ENCODE results near the gene KIF3A. TPM values are rescaled to one million over a fixed set of nuclear protein-coding genes. Genes with fewer than 3 reads are reported as not detected.

Gene KIF3A
- total RNA-seq, 2 donors from 2014 or later: 9.0 to 12.7 TPM

DNA sequence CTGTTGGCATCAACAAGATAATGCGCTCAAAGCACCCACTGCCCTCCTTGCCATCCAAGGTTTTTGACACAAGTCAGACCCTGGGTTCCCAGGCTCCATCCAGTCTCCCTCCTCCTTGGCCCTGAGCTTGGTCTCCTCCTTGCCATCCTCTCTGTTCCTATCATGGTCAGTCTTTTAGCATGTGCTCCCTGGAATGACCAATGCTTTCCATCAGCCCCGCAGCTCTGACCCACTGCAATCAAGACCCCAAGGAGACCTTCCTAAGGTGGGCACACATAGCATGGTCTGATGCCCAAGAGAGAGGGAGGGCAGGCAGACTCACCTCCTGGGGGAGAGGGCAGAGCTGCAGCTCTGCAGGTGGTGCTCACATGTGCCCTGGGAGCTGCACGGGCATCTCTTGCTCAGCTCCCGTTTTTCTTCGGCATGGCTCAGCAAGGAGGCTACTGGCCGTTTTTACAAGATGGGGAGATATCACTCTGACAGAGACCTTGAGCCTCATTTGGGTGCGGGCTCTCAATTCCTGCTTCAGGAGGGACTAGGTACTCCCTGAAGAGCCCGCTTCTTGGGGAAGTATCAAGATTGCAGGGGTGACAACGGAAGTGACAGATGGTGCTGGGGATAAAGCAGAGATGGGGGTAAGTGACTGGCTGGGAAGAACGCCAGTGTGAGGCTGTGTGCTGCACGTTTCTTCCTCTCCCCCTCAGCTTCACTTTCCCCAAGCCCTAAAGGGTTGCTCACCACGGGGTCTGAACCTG is 36.4 kb upstream of the KIF3A start:
- ATAC-seq (no peak), DNase-seq (ENCODE audit: low spot score in 2 of 2) (no peak)
- Mint-ChIP-seq H3K27ac (no peak overlapping the region), H3K36me3 (no peaks in the 10 kb centered on the region), H3K9me3 (no peaks in the 10 kb centered on the region)

GRCh38 chr5:132773114-132773513 is 35.8 kb upstream of the KIF3A start:
- Mint-ChIP-seq H3K36me3 (no peaks in the 10 kb centered on the region), H3K9me3 (no peaks in the 10 kb centered on the region), H3K27ac (no peak overlapping the region)
- no peak for ATAC-seq
- no peak for DNase-seq (ENCODE audit: low spot score in 2 of 2)

GRCh38 chr5:132772291-132773070 is 35.1 kb upstream of the KIF3A start:
- H3K9me3 Mint-ChIP-seq: no peaks in the 10 kb centered on the region
- no peak for ATAC-seq
- DNase-seq (ENCODE audit: low spot score in 2 of 2): no peak
- H3K36me3 Mint-ChIP-seq: no peaks in the 10 kb centered on the region
- peak overlapping the region in 1 of 2 donors; percentile 22 for H3K27ac Mint-ChIP-seq

DNA sequence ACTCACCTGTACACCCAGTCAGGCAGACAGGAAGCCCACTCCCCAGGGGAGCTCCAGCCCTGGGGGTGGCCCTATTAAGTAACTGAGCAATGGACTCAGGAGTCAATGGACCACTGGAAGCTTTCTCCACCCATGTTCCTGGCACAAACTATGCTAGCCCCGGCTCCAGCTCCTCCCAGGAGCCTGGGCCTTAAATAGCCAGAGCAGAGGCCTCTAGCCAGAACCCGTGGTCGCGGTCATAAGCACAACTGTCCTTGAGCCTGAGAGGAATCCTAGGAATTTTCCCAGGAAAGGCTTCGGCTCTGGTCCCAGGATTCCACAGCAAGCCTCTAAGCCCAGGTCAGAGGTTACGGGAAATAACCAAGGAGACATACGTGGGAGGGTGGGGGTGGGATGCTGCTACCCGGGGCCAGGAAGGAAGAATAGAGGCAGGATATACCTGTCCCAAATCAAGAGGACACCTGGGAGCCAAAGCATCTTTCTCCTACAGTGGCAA is 34.2 kb upstream of the KIF3A start:
- no peaks in the 10 kb centered on the region for H3K36me3 Mint-ChIP-seq
- DNase-seq (ENCODE audit: low spot score in 2 of 2): no peak
- H3K9me3 Mint-ChIP-seq: no peaks in the 10 kb centered on the region
- ATAC-seq: no peak
- H3K27ac Mint-ChIP-seq: no peak overlapping the region

GRCh38 chr5:132770476-132771159 is 33.3 kb upstream of the KIF3A start:
- no peak for DNase-seq (ENCODE audit: low spot score in 2 of 2)
- no peaks in the 10 kb centered on the region for H3K9me3 Mint-ChIP-seq
- no peaks in the 10 kb centered on the region for H3K36me3 Mint-ChIP-seq
- H3K27ac Mint-ChIP-seq: no peak overlapping the region
- no peak for ATAC-seq

DNA sequence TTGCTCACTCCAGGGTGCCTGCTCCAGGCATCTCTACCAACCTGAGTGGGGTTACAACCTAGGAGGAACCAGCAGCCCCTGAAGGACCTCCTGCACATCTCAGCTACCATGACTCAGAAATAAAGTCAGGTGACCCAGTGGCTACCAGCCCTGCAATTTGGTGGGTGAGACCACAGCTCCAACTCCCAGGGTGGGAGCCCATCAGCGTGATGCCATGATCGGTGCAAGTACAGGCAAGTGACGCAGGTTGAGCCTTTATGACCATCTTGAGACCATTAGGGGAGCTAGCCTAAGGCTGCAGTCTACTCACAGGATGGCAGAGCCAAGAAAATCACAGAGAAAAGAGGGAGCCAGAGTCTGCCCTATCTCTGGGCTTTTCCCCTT is 31.1 kb upstream of the KIF3A start:
- Mint-ChIP-seq H3K27ac (no peak overlapping the region), H3K36me3 (no peaks in the 10 kb centered on the region), H3K9me3 (no peaks in the 10 kb centered on the region)
- DNase-seq (ENCODE audit: low spot score in 2 of 2) (no peak), ATAC-seq (no peak)

GRCh38 chr5:132767150-132767549 is 29.8 kb upstream of the KIF3A start:
- no peak overlapping the region for H3K27ac Mint-ChIP-seq
- no peaks in the 10 kb centered on the region for H3K36me3 Mint-ChIP-seq
- no peaks in the 10 kb centered on the region for H3K9me3 Mint-ChIP-seq

GRCh38 chr5:132766806-132767055 is 29.4 kb upstream of the KIF3A start:
- no peak for ATAC-seq
- Mint-ChIP-seq H3K27ac (no peak overlapping the region), H3K9me3 (no peaks in the 10 kb centered on the region), H3K36me3 (no peaks in the 10 kb centered on the region)
- DNase-seq (ENCODE audit: low spot score in 2 of 2): no peak

More at GRCh38 chr5:132767150-132767549, 29.8 kb upstream of the KIF3A start:
- ATAC-seq (no peak), DNase-seq (ENCODE audit: low spot score in 2 of 2) (no peak)

DNA sequence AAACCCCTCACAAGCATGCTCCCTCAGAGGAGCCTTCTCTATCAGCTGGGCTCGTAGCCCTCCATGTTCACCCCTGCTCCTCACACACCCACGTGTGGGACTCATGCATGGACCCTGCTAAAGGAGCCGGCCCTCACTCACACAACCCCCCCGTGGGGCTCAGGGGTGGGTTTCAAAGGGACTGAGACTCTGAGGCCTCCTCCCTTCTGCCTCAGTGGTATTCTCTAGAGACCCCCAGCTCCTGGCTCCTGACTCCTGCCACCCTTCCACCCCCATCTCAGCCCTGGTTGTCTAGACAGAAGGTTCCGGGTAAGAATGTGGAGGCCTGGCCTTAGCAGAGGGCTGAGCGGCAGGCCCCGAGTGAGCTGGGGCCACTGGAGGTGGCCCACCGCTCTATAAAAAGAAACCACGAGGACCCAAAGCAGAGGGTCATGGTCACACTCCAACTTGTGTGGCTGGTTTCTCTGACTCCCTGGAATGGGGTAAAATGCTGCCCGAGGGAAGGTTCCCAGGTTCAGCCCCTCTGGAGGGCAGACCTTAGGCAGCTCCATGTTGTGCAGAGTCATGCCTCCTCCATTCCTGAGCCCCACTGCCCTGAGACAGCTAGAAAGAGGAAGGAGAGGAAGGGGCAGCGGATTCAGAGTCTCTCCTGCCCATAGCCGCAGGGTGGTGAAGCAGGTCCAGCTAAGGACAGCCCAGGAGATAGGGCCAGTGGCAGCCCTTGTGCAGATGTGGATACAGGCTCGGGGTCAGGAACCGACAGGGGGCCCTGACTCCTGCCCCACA is 28.9 kb upstream of the KIF3A start:
- Mint-ChIP-seq H3K27ac (no peak overlapping the region), H3K36me3 (no peaks in the 10 kb centered on the region), H3K9me3 (no peaks in the 10 kb centered on the region)
- DNase-seq (ENCODE audit: low spot score in 2 of 2) (no peak), ATAC-seq (no peak)

GRCh38 chr5:132765311-132766019 is 28.1 kb upstream of the KIF3A start:
- no peak for ATAC-seq
- no peaks in the 10 kb centered on the region for H3K9me3 Mint-ChIP-seq
- DNase-seq (ENCODE audit: low spot score in 2 of 2): peak in 1 of 2 donors; percentile 39
- H3K36me3 Mint-ChIP-seq: no peaks in the 10 kb centered on the region
- H3K27ac Mint-ChIP-seq: no peak overlapping the region

GRCh38 chr5:132764671-132765238 is 27.4 kb upstream of the KIF3A start:
- Mint-ChIP-seq H3K36me3 (no peaks in the 10 kb centered on the region), H3K9me3 (no peaks in the 10 kb centered on the region), H3K27ac (peak overlapping the region in 1 of 2 donors; percentile 50)
- DNase-seq (ENCODE audit: low spot score in 2 of 2) (no peak), ATAC-seq (no peak)

GRCh38 chr5:132764051-132764450 is 26.7 kb upstream of the KIF3A start:
- Mint-ChIP-seq H3K27ac (no peak overlapping the region), H3K36me3 (no peaks in the 10 kb centered on the region), H3K9me3 (no peaks in the 10 kb centered on the region)
- no peak for DNase-seq (ENCODE audit: low spot score in 2 of 2)
- no peak for ATAC-seq

- no peaks in the 10 kb centered on the region for H3K36me3 Mint-ChIP-seq
- no peak for ATAC-seq
- H3K9me3 Mint-ChIP-seq: no peaks in the 10 kb centered on the region
- no peak for DNase-seq (ENCODE audit: low spot score in 2 of 2)
- H3K27ac Mint-ChIP-seq: no peak overlapping the region
Observed at GRCh38 chr5:132763181-132764036, 26.1 kb upstream of the KIF3A start.

- no peak for ATAC-seq
- Mint-ChIP-seq H3K27ac (no peak overlapping the region), H3K9me3 (no peaks in the 10 kb centered on the region), H3K36me3 (no peaks in the 10 kb centered on the region)
- no peak for DNase-seq (ENCODE audit: low spot score in 2 of 2)
Observed at GRCh38 chr5:132762246-132763000, 25.1 kb upstream of the KIF3A start.
